Measurements from ENCODE around the gene ONECUT3.

DNA sequence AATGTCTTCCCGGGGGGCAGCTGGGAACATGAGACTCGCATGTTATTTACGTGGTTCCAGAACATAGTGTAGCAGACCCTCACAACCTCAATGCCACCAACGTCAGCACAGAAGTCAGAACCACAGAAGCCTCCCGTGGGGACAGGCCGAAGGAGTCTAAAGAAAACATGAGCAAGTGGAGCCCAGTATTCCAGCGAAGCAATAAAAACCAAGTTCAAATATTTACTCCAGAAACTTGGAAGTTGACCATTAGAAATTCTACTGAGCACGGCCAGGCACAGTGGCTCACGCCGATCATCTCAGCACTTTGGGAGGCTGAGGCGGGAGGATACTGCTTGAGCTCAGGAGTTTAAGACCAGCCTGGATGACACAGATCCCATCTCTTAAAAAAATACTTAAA lies 76.7 kb downstream of the ONECUT3 start:
- TF ChIP-seq, protein P1, sequence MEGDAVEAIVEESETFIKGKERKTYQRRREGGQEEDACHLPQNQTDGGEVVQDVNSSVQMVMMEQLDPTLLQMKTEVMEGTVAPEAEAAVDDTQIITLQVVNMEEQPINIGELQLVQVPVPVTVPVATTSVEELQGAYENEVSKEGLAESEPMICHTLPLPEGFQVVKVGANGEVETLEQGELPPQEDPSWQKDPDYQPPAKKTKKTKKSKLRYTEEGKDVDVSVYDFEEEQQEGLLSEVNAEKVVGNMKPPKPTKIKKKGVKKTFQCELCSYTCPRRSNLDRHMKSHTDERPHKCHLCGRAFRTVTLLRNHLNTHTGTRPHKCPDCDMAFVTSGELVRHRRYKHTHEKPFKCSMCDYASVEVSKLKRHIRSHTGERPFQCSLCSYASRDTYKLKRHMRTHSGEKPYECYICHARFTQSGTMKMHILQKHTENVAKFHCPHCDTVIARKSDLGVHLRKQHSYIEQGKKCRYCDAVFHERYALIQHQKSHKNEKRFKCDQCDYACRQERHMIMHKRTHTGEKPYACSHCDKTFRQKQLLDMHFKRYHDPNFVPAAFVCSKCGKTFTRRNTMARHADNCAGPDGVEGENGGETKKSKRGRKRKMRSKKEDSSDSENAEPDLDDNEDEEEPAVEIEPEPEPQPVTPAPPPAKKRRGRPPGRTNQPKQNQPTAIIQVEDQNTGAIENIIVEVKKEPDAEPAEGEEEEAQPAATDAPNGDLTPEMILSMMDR (IDR thresholded peaks at IDR 0.05; ENCODE audit: low read depth, low read length, missing input control), result no peak
- TF ChIP-seq YY1 (IDR thresholded peaks at IDR 0.05) (no peak), RAD21 (IDR thresholded peaks at IDR 0.05) (no peak), JUND (IDR thresholded peaks at IDR 0.05) (no peak), FOXA1 (IDR thresholded peaks at IDR 0.05) (no peak), SP1 (IDR thresholded peaks at IDR 0.05) (no peak), TAF1 (conservative IDR thresholded peaks at IDR 0.05) (no peak), HNF4G (IDR thresholded peaks at IDR 0.05) (no peak), GABPA (IDR thresholded peaks at IDR 0.05 in 1 of 2, conservative IDR thresholded peaks at IDR 0.05 in 1 of 2) (no peak), RXRA (IDR thresholded peaks at IDR 0.05) (no peak), EGR1 (IDR thresholded peaks at IDR 0.05; ENCODE audit: low read depth in 2 of 2) (no peak)
- TF ChIP-seq, protein P2, sequence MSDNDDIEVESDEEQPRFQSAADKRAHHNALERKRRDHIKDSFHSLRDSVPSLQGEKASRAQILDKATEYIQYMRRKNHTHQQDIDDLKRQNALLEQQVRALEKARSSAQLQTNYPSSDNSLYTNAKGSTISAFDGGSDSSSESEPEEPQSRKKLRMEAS (IDR thresholded peaks at IDR 0.05), result no peak
- TF ChIP-seq, protein P3, sequence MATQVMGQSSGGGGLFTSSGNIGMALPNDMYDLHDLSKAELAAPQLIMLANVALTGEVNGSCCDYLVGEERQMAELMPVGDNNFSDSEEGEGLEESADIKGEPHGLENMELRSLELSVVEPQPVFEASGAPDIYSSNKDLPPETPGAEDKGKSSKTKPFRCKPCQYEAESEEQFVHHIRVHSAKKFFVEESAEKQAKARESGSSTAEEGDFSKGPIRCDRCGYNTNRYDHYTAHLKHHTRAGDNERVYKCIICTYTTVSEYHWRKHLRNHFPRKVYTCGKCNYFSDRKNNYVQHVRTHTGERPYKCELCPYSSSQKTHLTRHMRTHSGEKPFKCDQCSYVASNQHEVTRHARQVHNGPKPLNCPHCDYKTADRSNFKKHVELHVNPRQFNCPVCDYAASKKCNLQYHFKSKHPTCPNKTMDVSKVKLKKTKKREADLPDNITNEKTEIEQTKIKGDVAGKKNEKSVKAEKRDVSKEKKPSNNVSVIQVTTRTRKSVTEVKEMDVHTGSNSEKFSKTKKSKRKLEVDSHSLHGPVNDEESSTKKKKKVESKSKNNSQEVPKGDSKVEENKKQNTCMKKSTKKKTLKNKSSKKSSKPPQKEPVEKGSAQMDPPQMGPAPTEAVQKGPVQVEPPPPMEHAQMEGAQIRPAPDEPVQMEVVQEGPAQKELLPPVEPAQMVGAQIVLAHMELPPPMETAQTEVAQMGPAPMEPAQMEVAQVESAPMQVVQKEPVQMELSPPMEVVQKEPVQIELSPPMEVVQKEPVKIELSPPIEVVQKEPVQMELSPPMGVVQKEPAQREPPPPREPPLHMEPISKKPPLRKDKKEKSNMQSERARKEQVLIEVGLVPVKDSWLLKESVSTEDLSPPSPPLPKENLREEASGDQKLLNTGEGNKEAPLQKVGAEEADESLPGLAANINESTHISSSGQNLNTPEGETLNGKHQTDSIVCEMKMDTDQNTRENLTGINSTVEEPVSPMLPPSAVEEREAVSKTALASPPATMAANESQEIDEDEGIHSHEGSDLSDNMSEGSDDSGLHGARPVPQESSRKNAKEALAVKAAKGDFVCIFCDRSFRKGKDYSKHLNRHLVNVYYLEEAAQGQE (IDR thresholded peaks at IDR 0.05), result no peak
- TF ChIP-seq, protein P4, sequence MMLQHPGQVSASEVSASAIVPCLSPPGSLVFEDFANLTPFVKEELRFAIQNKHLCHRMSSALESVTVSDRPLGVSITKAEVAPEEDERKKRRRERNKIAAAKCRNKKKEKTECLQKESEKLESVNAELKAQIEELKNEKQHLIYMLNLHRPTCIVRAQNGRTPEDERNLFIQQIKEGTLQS (IDR thresholded peaks at IDR 0.05), result no peak

All from liver (tissue), 3 donors.